ENCODE measurements around the gene CAPN8. TPM values are rescaled to one million over a fixed set of nuclear protein-coding genes. Genes with fewer than 3 reads are reported as not detected.

Gene CAPN8
- total RNA-seq, 4 donors from 2014 or later: 0.59 to 0.88 TPM; not detected in 2

GRCh38 chr1:223543560-223543959 is 121.9 kb downstream of the CAPN8 start:
- intact Hi-C loops (cut with DNase I; ENCODE audit: low total_unique reads): no loop called here

GRCh38 chr1:223542831-223543230 is 122.7 kb downstream of the CAPN8 start:
- Histone ChIP-seq H3K4me3 (no peak overlapping the region), H3K36me3 (no peaks in the 10 kb centered on the region), H3K27ac (no peak overlapping the region), H3K4me1 (no peaks in the 10 kb centered on the region), H3K9me3 (no peaks in the 10 kb centered on the region), H3K27me3 (no peaks in the 10 kb centered on the region)
- no peak for DNase-seq
- no peak for TF ChIP-seq CTCF (IDR thresholded peaks at IDR 0.05)
- TF ChIP-seq POLR2A (IDR thresholded peaks at IDR 0.05): no peak
- intact Hi-C loops (cut with DNase I; ENCODE audit: low total_unique reads): no loop called here

More at GRCh38 chr1:223543560-223543959, 121.9 kb downstream of the CAPN8 start:
- Histone ChIP-seq H3K27me3 (no peaks in the 10 kb centered on the region), H3K9me3 (no peaks in the 10 kb centered on the region), H3K36me3 (no peaks in the 10 kb centered on the region), H3K4me3 (no peak overlapping the region), H3K27ac (no peak overlapping the region), H3K4me1 (no peaks in the 10 kb centered on the region)
- no peak for DNase-seq
- no peak for TF ChIP-seq POLR2A (IDR thresholded peaks at IDR 0.05)
- TF ChIP-seq CTCF (IDR thresholded peaks at IDR 0.05): no peak

- intact Hi-C loops (cut with DNase I; ENCODE audit: low total_unique reads): no loop called here
Measured at GRCh38 chr1:223540485-223541106, 124.9 kb downstream of the CAPN8 start.

GRCh38 chr1:223539750-223540149 is 125.8 kb downstream of the CAPN8 start:
- no peak for DNase-seq
- Histone ChIP-seq H3K36me3 (no peaks in the 10 kb centered on the region), H3K4me3 (no peak overlapping the region), H3K9me3 (no peaks in the 10 kb centered on the region), H3K4me1 (no peaks in the 10 kb centered on the region), H3K27ac (no peak overlapping the region), H3K27me3 (no peaks in the 10 kb centered on the region)
- intact Hi-C loops (cut with DNase I; ENCODE audit: low total_unique reads): no loop called here
- TF ChIP-seq CTCF (IDR thresholded peaks at IDR 0.05) (no peak), POLR2A (IDR thresholded peaks at IDR 0.05) (no peak)

More at GRCh38 chr1:223540485-223541106, 124.9 kb downstream of the CAPN8 start:
- no peak for TF ChIP-seq CTCF (IDR thresholded peaks at IDR 0.05)
- TF ChIP-seq POLR2A (IDR thresholded peaks at IDR 0.05): no peak
- H3K36me3 ChIP-seq: no peaks in the 10 kb centered on the region
- H3K4me1 ChIP-seq: no peaks in the 10 kb centered on the region
- no peaks in the 10 kb centered on the region for H3K27me3 ChIP-seq
- no peak for DNase-seq
- H3K27ac ChIP-seq: no peak overlapping the region
- H3K4me3 ChIP-seq: no peak overlapping the region
- no peaks in the 10 kb centered on the region for H3K9me3 ChIP-seq

- TF ChIP-seq POLR2A (IDR thresholded peaks at IDR 0.05) (no peak), CTCF (IDR thresholded peaks at IDR 0.05) (no peak)
- Histone ChIP-seq H3K36me3 (no peaks in the 10 kb centered on the region), H3K4me1 (no peaks in the 10 kb centered on the region), H3K27ac (no peak overlapping the region), H3K4me3 (no peak overlapping the region), H3K9me3 (no peaks in the 10 kb centered on the region), H3K27me3 (no peaks in the 10 kb centered on the region)
- intact Hi-C loops (cut with DNase I; ENCODE audit: low total_unique reads): no loop called here
- DNase-seq: no peak
Measured at GRCh38 chr1:223538981-223539380, 126.5 kb downstream of the CAPN8 start.

Measured in uterus (tissue), 4 donors.